ENCODE data around the gene SLC22A14.

SLC22A14 gene

DNA sequence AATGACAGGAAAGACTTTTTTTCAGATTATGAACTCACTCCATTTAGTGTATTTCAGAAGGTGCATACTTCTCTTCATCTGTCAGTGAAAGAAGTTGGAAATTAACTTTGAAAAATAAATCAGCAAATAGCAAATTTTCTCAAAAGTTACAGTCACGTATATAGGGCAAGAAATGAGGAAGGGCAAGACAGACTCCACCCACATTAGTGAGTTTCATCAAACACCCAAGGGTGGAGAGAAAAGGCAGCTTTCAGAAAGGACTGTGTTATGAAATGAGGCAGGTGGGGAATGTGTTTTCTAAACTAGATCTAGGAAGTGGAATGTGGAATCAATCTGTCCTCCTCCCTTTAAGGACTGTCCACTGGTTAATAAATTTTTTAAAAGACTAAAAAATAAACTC is 13.6 kb upstream of the SLC22A14 start:
- DNase-seq (ENCODE audit: low read depth in 1 of 2, low spot score in 1 of 2): peak in 1 of 2 experiments; percentile 74
- Histone ChIP-seq H3K4me3 (replicated peaks; ENCODE audit: insufficient read depth, low read length) (no peak overlapping the region), H3K27ac (replicated peaks) (peak overlapping the region; percentile 34), H3K27me3 (ENCODE audit: insufficient read depth, poor library complexity, severe bottlenecking) (no peaks in the 10 kb centered on the region)
- TF ChIP-seq, protein P1, sequence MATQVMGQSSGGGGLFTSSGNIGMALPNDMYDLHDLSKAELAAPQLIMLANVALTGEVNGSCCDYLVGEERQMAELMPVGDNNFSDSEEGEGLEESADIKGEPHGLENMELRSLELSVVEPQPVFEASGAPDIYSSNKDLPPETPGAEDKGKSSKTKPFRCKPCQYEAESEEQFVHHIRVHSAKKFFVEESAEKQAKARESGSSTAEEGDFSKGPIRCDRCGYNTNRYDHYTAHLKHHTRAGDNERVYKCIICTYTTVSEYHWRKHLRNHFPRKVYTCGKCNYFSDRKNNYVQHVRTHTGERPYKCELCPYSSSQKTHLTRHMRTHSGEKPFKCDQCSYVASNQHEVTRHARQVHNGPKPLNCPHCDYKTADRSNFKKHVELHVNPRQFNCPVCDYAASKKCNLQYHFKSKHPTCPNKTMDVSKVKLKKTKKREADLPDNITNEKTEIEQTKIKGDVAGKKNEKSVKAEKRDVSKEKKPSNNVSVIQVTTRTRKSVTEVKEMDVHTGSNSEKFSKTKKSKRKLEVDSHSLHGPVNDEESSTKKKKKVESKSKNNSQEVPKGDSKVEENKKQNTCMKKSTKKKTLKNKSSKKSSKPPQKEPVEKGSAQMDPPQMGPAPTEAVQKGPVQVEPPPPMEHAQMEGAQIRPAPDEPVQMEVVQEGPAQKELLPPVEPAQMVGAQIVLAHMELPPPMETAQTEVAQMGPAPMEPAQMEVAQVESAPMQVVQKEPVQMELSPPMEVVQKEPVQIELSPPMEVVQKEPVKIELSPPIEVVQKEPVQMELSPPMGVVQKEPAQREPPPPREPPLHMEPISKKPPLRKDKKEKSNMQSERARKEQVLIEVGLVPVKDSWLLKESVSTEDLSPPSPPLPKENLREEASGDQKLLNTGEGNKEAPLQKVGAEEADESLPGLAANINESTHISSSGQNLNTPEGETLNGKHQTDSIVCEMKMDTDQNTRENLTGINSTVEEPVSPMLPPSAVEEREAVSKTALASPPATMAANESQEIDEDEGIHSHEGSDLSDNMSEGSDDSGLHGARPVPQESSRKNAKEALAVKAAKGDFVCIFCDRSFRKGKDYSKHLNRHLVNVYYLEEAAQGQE (IDR thresholded peaks at IDR 0.05; ENCODE audit: insufficient replicate concordance, low read depth): no peak
- TF ChIP-seq SPI1 (IDR thresholded peaks at IDR 0.05; ENCODE audit: borderline replicate concordance, low read depth): peak; percentile 91

DNA sequence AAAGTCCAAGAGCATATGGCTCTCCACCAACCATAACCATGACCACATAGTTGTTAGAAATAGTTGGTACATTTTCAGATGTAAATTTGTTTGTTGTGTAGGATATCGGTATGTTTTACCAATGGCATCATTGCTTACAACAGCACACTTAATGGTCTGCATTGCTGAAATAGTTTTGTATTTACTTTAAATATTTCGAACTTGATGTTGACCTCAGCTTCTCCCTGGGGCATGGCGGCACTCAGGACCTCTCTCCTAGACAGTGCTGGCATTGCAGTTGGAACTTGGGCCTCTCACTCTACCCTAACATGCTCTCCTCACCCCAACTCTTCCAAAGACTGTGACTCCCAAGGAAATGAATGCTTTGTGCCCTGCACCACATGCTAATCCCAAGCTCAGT is 11.5 kb upstream of the SLC22A14 start:
- TF ChIP-seq, protein P1 (IDR thresholded peaks at IDR 0.05; ENCODE audit: insufficient replicate concordance, low read depth): no peak
- TF ChIP-seq, protein P2, sequence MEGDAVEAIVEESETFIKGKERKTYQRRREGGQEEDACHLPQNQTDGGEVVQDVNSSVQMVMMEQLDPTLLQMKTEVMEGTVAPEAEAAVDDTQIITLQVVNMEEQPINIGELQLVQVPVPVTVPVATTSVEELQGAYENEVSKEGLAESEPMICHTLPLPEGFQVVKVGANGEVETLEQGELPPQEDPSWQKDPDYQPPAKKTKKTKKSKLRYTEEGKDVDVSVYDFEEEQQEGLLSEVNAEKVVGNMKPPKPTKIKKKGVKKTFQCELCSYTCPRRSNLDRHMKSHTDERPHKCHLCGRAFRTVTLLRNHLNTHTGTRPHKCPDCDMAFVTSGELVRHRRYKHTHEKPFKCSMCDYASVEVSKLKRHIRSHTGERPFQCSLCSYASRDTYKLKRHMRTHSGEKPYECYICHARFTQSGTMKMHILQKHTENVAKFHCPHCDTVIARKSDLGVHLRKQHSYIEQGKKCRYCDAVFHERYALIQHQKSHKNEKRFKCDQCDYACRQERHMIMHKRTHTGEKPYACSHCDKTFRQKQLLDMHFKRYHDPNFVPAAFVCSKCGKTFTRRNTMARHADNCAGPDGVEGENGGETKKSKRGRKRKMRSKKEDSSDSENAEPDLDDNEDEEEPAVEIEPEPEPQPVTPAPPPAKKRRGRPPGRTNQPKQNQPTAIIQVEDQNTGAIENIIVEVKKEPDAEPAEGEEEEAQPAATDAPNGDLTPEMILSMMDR (IDR thresholded peaks at IDR 0.05; ENCODE audit: insufficient read depth, low read length): no peak
- no peak for TF ChIP-seq POLR2AphosphoS5 (IDR thresholded peaks at IDR 0.05; ENCODE audit: low read depth)
- TF ChIP-seq GABPA (IDR thresholded peaks at IDR 0.05; ENCODE audit: low read depth): no peak
- TF ChIP-seq SPI1 (IDR thresholded peaks at IDR 0.05; ENCODE audit: borderline replicate concordance, low read depth): no peak
- Histone ChIP-seq H3K4me3 (replicated peaks; ENCODE audit: insufficient read depth, low read length) (no peak overlapping the region), H3K27me3 (ENCODE audit: insufficient read depth, poor library complexity, severe bottlenecking) (no peaks in the 10 kb centered on the region), H3K27ac (replicated peaks) (no peak overlapping the region)
- DNase-seq (ENCODE audit: low read depth in 1 of 2, low spot score in 1 of 2): no peak

DNA sequence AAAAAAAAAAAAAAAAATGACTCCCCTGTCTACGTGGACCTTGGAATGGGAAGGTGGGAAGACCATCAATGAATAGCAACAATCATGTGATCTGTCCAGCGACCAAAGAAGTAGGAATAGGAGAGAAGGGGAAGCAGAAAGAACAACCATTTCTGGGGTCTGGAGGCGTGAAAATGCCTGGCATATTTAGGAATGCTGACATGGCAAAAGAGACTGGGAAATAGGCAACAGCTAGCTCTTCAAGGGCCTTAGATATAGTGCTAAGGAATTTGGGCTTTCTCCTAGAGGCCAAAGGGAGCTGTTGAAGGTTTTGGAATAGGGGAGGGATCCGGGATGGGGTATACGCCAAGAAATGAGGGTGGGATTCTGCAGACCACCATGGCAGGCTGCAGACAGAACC is 10.5 kb upstream of the SLC22A14 start:
- Histone ChIP-seq H3K27ac (replicated peaks) (no peak overlapping the region), H3K4me3 (replicated peaks; ENCODE audit: insufficient read depth, low read length) (no peak overlapping the region), H3K27me3 (ENCODE audit: insufficient read depth, poor library complexity, severe bottlenecking) (no peaks in the 10 kb centered on the region)
- TF ChIP-seq, protein P2 (IDR thresholded peaks at IDR 0.05; ENCODE audit: insufficient read depth, low read length): no peak
- TF ChIP-seq GABPA (IDR thresholded peaks at IDR 0.05; ENCODE audit: low read depth) (no peak), SPI1 (IDR thresholded peaks at IDR 0.05; ENCODE audit: borderline replicate concordance, low read depth) (no peak), POLR2AphosphoS5 (IDR thresholded peaks at IDR 0.05; ENCODE audit: low read depth) (no peak)
- TF ChIP-seq, protein P1 (IDR thresholded peaks at IDR 0.05; ENCODE audit: insufficient replicate concordance, low read depth): no peak
- DNase-seq (ENCODE audit: low read depth in 1 of 2, low spot score in 1 of 2): no peak
